Hepatocyte (in vitro differentiated cells): ENCODE results near the gene FAM98A. TPM values are rescaled to one million over a fixed set of nuclear protein-coding genes. Genes with fewer than 3 reads are reported as not detected.

ENCODE experiments used
- DNase-seq: peaks from one replicate; pipeline ENCODE4 v3.0.0-alpha.2; 2016; ENCODE audit warnings: low spot score
- H2AFZ ChIP-seq: fragments of 200-600 bp; sonication (generic); 2 replicates; pipeline ENCODE4 v1.6.0; 2016; ENCODE audit warnings: antibody characterized with exemption, mild to moderate bottlenecking
- H3K27ac ChIP-seq: fragments of 200-600 bp; sonication (generic); 2 replicates; pipeline ENCODE4 v1.5.1; 2016; ENCODE audit warnings: mild to moderate bottlenecking
- H3K27me3 ChIP-seq: fragments of 200-600 bp; sonication (generic); 2 replicates; pipeline ENCODE4 v1.6.1; 2016
- H3K36me3 ChIP-seq: fragments of 200-600 bp; sonication (generic); replicated peaks from 2 replicates; pipeline ENCODE4 v1.5.1; 2016; ENCODE audit warnings: low read depth; ENCODE audit not compliant: insufficient read depth
- H3K4me1 ChIP-seq: fragments of 200-600 bp; sonication (generic); 2 replicates; pipeline ENCODE4 v1.5.1; 2016; ENCODE audit warnings: mild to moderate bottlenecking, moderate library complexity; ENCODE audit not compliant: insufficient read depth
- H3K4me2 ChIP-seq: fragments of 200-600 bp; sonication (generic); 2 replicates; pipeline ENCODE4 v1.6.0; 2016
- H3K4me3 ChIP-seq: fragments of 200-600 bp; sonication (generic); 2 replicates; pipeline ENCODE4 v1.5.1; 2016; ENCODE audit warnings: mild to moderate bottlenecking
- H3K79me2 ChIP-seq: fragments of 200-600 bp; sonication (generic); 2 replicates; pipeline ENCODE4 v1.6.0; 2017; ENCODE audit warnings: mild to moderate bottlenecking
- H3K9me2 ChIP-seq: fragments of 200-600 bp; sonication (generic); replicated peaks from 2 replicates; pipeline ENCODE4 v1.6.0; 2017; ENCODE audit warnings: mild to moderate bottlenecking; ENCODE audit not compliant: insufficient read depth
- H3K9me3 ChIP-seq: fragments of 200-600 bp; sonication (generic); 2 replicates; pipeline ENCODE4 v1.5.1; 2016; ENCODE audit warnings: low read depth, mild to moderate bottlenecking
- H4K20me1 ChIP-seq: fragments of 200-600 bp; sonication (generic); 2 replicates; pipeline ENCODE4 v1.6.0; 2016; ENCODE audit warnings: mild to moderate bottlenecking; ENCODE audit not compliant: insufficient read depth, poor library complexity, severe bottlenecking
- EZH2 ChIP-seq: fragments of 200-600 bp; sonication (generic); IDR thresholded peaks from 2 replicates; pipeline ENCODE4 v1.6.1; 2016; ENCODE audit warnings: antibody characterized with exemption, mild to moderate bottlenecking, borderline replicate concordance
- EZH2phosphoT487 ChIP-seq: fragments of 200-600 bp; sonication (generic); IDR thresholded peaks from one replicate; pipeline ENCODE4 v1.6.1; 2018; ENCODE audit warnings: antibody characterized with exemption, mild to moderate bottlenecking, low read depth, moderate library complexity; ENCODE audit not compliant: unreplicated experiment, severe bottlenecking
- WGBS: methylation state at CpG from one replicate; pipeline ENCODE4 v1.1.6; 2016; ENCODE audit warnings: low lambda C conversion rate; ENCODE audit errors: missing lambda C conversion rate; 5-methylcytosine and 5-hydroxymethylcytosine counted together
- polyA plus RNA-seq: library from polyadenylated mRNA; unstranded; fragments of >200 nt; fragmentation: Nextera tagmentation; extraction: Ambion mirVana; gene quantifications from 2 replicates; pipeline ENCODE4 v1.2.1, GENCODE V29; 2016
- small RNA-seq: library from RNA; depleted of rRNA; stranded (forward); fragments of <200 nt; gene quantifications from one replicate; pipeline ENCODE3, GENCODE V24; 2014
- total RNA-seq: library from RNA; depleted of rRNA; stranded (reverse); fragments of >200 nt; gene quantifications from 2 replicates; pipeline ENCODE4 v1.2.3, GENCODE V29; 2014
- TF ChIP-seq, protein P1 (sequence below): fragments of 200-600 bp; sonication (generic); IDR thresholded peaks from 2 replicates; pipeline ENCODE4 v1.5.1; 2016; ENCODE audit warnings: antibody characterized with exemption, mild to moderate bottlenecking; ENCODE audit not compliant: poor library complexity

The FAM98A gene
- total and polyA plus RNA-seq, 2 experiments from 2014 or later: 18.8 to 50.4 TPM

DNA sequence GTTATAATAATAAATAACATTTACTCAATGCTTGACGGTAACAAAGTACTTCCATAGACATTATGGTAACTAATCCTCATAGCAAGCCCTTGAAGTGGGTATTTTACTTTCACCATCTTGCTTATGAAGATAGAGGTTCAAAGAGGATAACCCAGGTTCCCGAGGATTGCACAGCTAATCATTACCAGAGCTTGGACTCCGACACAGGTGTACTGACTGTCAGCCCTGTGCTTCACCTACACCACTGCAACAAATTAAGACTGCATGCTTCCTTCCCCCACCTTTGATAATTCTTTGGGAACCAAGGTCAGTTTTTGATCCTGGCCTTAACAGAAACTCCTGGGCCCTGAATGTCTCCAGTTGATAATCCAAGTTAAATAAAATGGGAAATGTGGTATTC, 48.9 kb downstream of the FAM98A start:
- no peak overlapping the region for H3K27ac ChIP-seq
- no peaks in the 10 kb centered on the region for H3K4me1 ChIP-seq
- no peak overlapping the region for H2AFZ ChIP-seq
- no peaks in the 10 kb centered on the region for H3K27me3 ChIP-seq
- H3K9me3 ChIP-seq: no peaks in the 10 kb centered on the region
- DNase-seq: no peak
- no peaks in the 10 kb centered on the region for H3K79me2 ChIP-seq
- no peak overlapping the region for H3K4me3 ChIP-seq
- H4K20me1 ChIP-seq: no peaks in the 10 kb centered on the region
- no peak overlapping the region for H3K4me2 ChIP-seq
- H3K9me2 ChIP-seq: no peaks in the 10 kb centered on the region
- TF ChIP-seq, protein P1, sequence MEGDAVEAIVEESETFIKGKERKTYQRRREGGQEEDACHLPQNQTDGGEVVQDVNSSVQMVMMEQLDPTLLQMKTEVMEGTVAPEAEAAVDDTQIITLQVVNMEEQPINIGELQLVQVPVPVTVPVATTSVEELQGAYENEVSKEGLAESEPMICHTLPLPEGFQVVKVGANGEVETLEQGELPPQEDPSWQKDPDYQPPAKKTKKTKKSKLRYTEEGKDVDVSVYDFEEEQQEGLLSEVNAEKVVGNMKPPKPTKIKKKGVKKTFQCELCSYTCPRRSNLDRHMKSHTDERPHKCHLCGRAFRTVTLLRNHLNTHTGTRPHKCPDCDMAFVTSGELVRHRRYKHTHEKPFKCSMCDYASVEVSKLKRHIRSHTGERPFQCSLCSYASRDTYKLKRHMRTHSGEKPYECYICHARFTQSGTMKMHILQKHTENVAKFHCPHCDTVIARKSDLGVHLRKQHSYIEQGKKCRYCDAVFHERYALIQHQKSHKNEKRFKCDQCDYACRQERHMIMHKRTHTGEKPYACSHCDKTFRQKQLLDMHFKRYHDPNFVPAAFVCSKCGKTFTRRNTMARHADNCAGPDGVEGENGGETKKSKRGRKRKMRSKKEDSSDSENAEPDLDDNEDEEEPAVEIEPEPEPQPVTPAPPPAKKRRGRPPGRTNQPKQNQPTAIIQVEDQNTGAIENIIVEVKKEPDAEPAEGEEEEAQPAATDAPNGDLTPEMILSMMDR: no peak
- TF ChIP-seq EZH2 (no peak), EZH2phosphoT487 (no peak)
- no peaks in the 10 kb centered on the region for H3K36me3 ChIP-seq
- 79% methylated on average over 3 of the region's 3 CpGs for WGBS

- Histone ChIP-seq H3K9me3 (no peaks in the 10 kb centered on the region), H3K4me2 (no peak overlapping the region), H3K4me3 (no peak overlapping the region), H3K27ac (no peak overlapping the region), H2AFZ (no peak overlapping the region), H3K4me1 (no peaks in the 10 kb centered on the region), H3K79me2 (no peaks in the 10 kb centered on the region), H3K9me2 (no peaks in the 10 kb centered on the region), H3K36me3 (no peaks in the 10 kb centered on the region), H3K27me3 (no peaks in the 10 kb centered on the region), H4K20me1 (no peaks in the 10 kb centered on the region)
- 94% methylated on average over 4 of the region's 4 CpGs for WGBS
- TF ChIP-seq, protein P1: no peak
- no peak for TF ChIP-seq EZH2
- no peak for TF ChIP-seq EZH2phosphoT487
- DNase-seq: no peak
Measured at GRCh38 chr2:33541243-33541642, 57.9 kb downstream of the FAM98A start.

- no peak overlapping the region for H3K4me2 ChIP-seq
- no peaks in the 10 kb centered on the region for H3K27me3 ChIP-seq
- no peak for DNase-seq
- no peak overlapping the region for H2AFZ ChIP-seq
- no peaks in the 10 kb centered on the region for H3K79me2 ChIP-seq
- no peak overlapping the region for H3K27ac ChIP-seq
- WGBS: 83% methylated on average over 3 of the region's 3 CpGs
- H3K9me2 ChIP-seq: no peaks in the 10 kb centered on the region
- H3K9me3 ChIP-seq: no peaks in the 10 kb centered on the region
- TF ChIP-seq, protein P1: no peak
- TF ChIP-seq EZH2phosphoT487 (no peak), EZH2 (no peak)
- no peaks in the 10 kb centered on the region for H3K4me1 ChIP-seq
- H4K20me1 ChIP-seq: no peaks in the 10 kb centered on the region
- no peak overlapping the region for H3K4me3 ChIP-seq
- no peaks in the 10 kb centered on the region for H3K36me3 ChIP-seq
Measured at GRCh38 chr2:33535421-33535820, 63.7 kb downstream of the FAM98A start.

Small RNAs within 50 kb of the gene (small RNA-seq; reads per million reads assigned to genes)
- not detected for gene ATP6V0E1P3

Other genes starting within 250 kb of the FAM98A start
- 5.9 and 8.6 TPM in 2 replicates for gene RASGRP3, start 122.7 kb downstream of the FAM98A start, total RNA-seq
- gene RASGRP3, start 122.7 kb downstream of the FAM98A start, polyA plus RNA-seq: 1.7 TPM in 2 replicates